ENCODE data around the gene ARHGEF10L.

ARHGEF10L gene

GRCh38 chr1:17653276-17653675 is 113.8 kb downstream of the ARHGEF10L start:
- TF ChIP-seq EZH2phosphoT487 (IDR thresholded peaks at IDR 0.05; ENCODE audit: borderline replicate concordance, low read length) = no peak
- TF ChIP-seq CTCF (IDR thresholded peaks at IDR 0.05; ENCODE audit: low read depth, low read length, poor library complexity, severe bottlenecking) = no peak
- H3K27ac ChIP-seq (ENCODE audit: low read depth, low read length) = no peak overlapping the region
- H3K36me3 ChIP-seq (ENCODE audit: control insufficient read depth, low read length) = no peaks in the 10 kb centered on the region
- H3F3A ChIP-seq (ENCODE audit: control insufficient read depth, insufficient read depth) = no peaks in the 10 kb centered on the region
- H3K79me2 ChIP-seq (ENCODE audit: control insufficient read depth, low read length) = no peaks in the 10 kb centered on the region
- H3K9me2 ChIP-seq (replicated peaks; ENCODE audit: control insufficient read depth, low read length) = no peaks in the 10 kb centered on the region
- H3K4me2 ChIP-seq (ENCODE audit: low read length) = no peak overlapping the region
- H3K4me1 ChIP-seq (ENCODE audit: control insufficient read depth, low read length) = no peaks in the 10 kb centered on the region
- no peaks in the 10 kb centered on the region for H4K20me1 ChIP-seq (ENCODE audit: control insufficient read depth, insufficient read depth, low read depth, low read length)
- H3K4me3 ChIP-seq (ENCODE audit: low read length) = no peak overlapping the region
- no peaks in the 10 kb centered on the region for H3K9me3 ChIP-seq (ENCODE audit: control insufficient read depth, insufficient read depth, low read length)
- no peaks in the 10 kb centered on the region for H3K27me3 ChIP-seq (ENCODE audit: control insufficient read depth, low read length)

GRCh38 chr1:17653728-17654351 is 114.3 kb downstream of the ARHGEF10L start:
- H3K4me1 ChIP-seq (ENCODE audit: control insufficient read depth, low read length) = no peaks in the 10 kb centered on the region
- H3K36me3 ChIP-seq (ENCODE audit: control insufficient read depth, low read length) = no peaks in the 10 kb centered on the region
- no peaks in the 10 kb centered on the region for H3K9me2 ChIP-seq (replicated peaks; ENCODE audit: control insufficient read depth, low read length)
- H3K27ac ChIP-seq (ENCODE audit: low read depth, low read length) = no peak overlapping the region
- H3K27me3 ChIP-seq (ENCODE audit: control insufficient read depth, low read length) = no peaks in the 10 kb centered on the region
- no peak overlapping the region for H3K4me3 ChIP-seq (ENCODE audit: low read length)
- no peak overlapping the region for H3K4me2 ChIP-seq (ENCODE audit: low read length)
- TF ChIP-seq EZH2phosphoT487 (IDR thresholded peaks at IDR 0.05; ENCODE audit: borderline replicate concordance, low read length) = no peak
- peak; percentile 78 for TF ChIP-seq CTCF (IDR thresholded peaks at IDR 0.05; ENCODE audit: low read depth, low read length, poor library complexity, severe bottlenecking)
- no peaks in the 10 kb centered on the region for H3F3A ChIP-seq (ENCODE audit: control insufficient read depth, insufficient read depth)
- no peaks in the 10 kb centered on the region for H3K79me2 ChIP-seq (ENCODE audit: control insufficient read depth, low read length)
- H3K9me3 ChIP-seq (ENCODE audit: control insufficient read depth, insufficient read depth, low read length) = no peaks in the 10 kb centered on the region
- H4K20me1 ChIP-seq (ENCODE audit: control insufficient read depth, insufficient read depth, low read depth, low read length) = no peaks in the 10 kb centered on the region

GRCh38 chr1:17654519-17654918 is 115.0 kb downstream of the ARHGEF10L start:
- Histone ChIP-seq H3K27ac (ENCODE audit: low read depth, low read length) (no peak overlapping the region), H4K20me1 (ENCODE audit: control insufficient read depth, insufficient read depth, low read depth, low read length) (no peaks in the 10 kb centered on the region), H3K9me3 (ENCODE audit: control insufficient read depth, insufficient read depth, low read length) (no peaks in the 10 kb centered on the region), H3K27me3 (ENCODE audit: control insufficient read depth, low read length) (no peaks in the 10 kb centered on the region), H3K79me2 (ENCODE audit: control insufficient read depth, low read length) (no peaks in the 10 kb centered on the region), H3K4me3 (ENCODE audit: low read length) (no peak overlapping the region), H3K4me1 (ENCODE audit: control insufficient read depth, low read length) (no peaks in the 10 kb centered on the region), H3F3A (ENCODE audit: control insufficient read depth, insufficient read depth) (no peaks in the 10 kb centered on the region), H3K36me3 (ENCODE audit: control insufficient read depth, low read length) (no peaks in the 10 kb centered on the region), H3K9me2 (replicated peaks; ENCODE audit: control insufficient read depth, low read length) (no peaks in the 10 kb centered on the region), H3K4me2 (ENCODE audit: low read length) (no peak overlapping the region)
- TF ChIP-seq CTCF (IDR thresholded peaks at IDR 0.05; ENCODE audit: low read depth, low read length, poor library complexity, severe bottlenecking) = no peak
- no peak for TF ChIP-seq EZH2phosphoT487 (IDR thresholded peaks at IDR 0.05; ENCODE audit: borderline replicate concordance, low read length)

All from DOHH2 (cell line).